ENCODE measurements around the gene RBM44.

GRCh38 chr2:237889016-237889415, 90.4 kb downstream of the RBM44 start:
- TF ChIP-seq POLR2A (IDR thresholded peaks at IDR 0.05; ENCODE audit: low read depth, low read length) (no peak), POLR2AphosphoS5 (IDR thresholded peaks at IDR 0.05; ENCODE audit: low read depth, low read length) (no peak), TAF1 (IDR thresholded peaks at IDR 0.05; ENCODE audit: borderline replicate concordance, low read depth, low read length) (no peak)

All from GM12892 (cell line).